Hematopoietic multipotent progenitor cell (in vitro differentiated cells): ENCODE results near the gene LRRC49. TPM values are rescaled to one million over a fixed set of nuclear protein-coding genes. Genes with fewer than 3 reads are reported as not detected.
"Not testable (repeated sequence)": the region's sequence is repeated elsewhere in the genome, so short reads cannot be mapped to it uniquely, and the experiment has no call there.

Experiments used
- DNase-seq, 3 donors: peaks; one replicate each; pipeline ENCODE4 v3.0.0-alpha.2; 2011 to 2015; ENCODE audit warnings: low read depth in 2 of 3, low spot score in 2 of 3
- total RNA-seq: library from RNA; depleted of rRNA; stranded (reverse); fragments of >200 nt; gene quantifications from one replicate; pipeline ENCODE4 v1.2.3, GENCODE V29; 2012

The LRRC49 gene
- total RNA-seq, 1 donor: 1.6 TPM

- DNase-seq: no peak
Observed at GRCh38 chr15:70920981-70921696, 28.5 kb downstream of the LRRC49 start.

- DNase-seq: no peak
Observed at GRCh38 chr15:70922119-70922518, 29.5 kb downstream of the LRRC49 start.

GRCh38 chr15:70923311-70924080, 30.9 kb downstream of the LRRC49 start:
- no peak for DNase-seq

- not testable (repeated sequence) for DNase-seq
Observed at GRCh38 chr15:70926914-70927313, 34.3 kb downstream of the LRRC49 start.

GRCh38 chr15:70931821-70932220, 39.2 kb downstream of the LRRC49 start:
- DNase-seq: no peak

- no peak for DNase-seq
Observed at GRCh38 chr15:70932397-70932796, 39.8 kb downstream of the LRRC49 start.

GRCh38 chr15:70933411-70933810, 40.8 kb downstream of the LRRC49 start:
- DNase-seq: no peak

- no peak for DNase-seq
Observed at GRCh38 chr15:70935631-70936030, 43.0 kb downstream of the LRRC49 start.

- no peak for DNase-seq
Observed at GRCh38 chr15:70936326-70936725, 43.7 kb downstream of the LRRC49 start.

- DNase-seq: not testable (repeated sequence)
Observed at GRCh38 chr15:70943285-70943684, 50.7 kb downstream of the LRRC49 start.

- no peak for DNase-seq
Observed at GRCh38 chr15:70947351-70948335, 55.0 kb downstream of the LRRC49 start.

- no peak for DNase-seq
Observed at GRCh38 chr15:70950953-70951352, 58.3 kb downstream of the LRRC49 start.

- no peak for DNase-seq
Observed at GRCh38 chr15:70954171-70954570, 61.5 kb downstream of the LRRC49 start.

GRCh38 chr15:70954733-70955132, 62.1 kb downstream of the LRRC49 start:
- DNase-seq: no peak

GRCh38 chr15:70955151-70955550, 62.5 kb downstream of the LRRC49 start:
- DNase-seq: no peak

GRCh38 chr15:70956201-70956995, 63.8 kb downstream of the LRRC49 start:
- DNase-seq: no peak

GRCh38 chr15:70962084-70962483, 69.5 kb downstream of the LRRC49 start:
- DNase-seq: no peak

GRCh38 chr15:70963199-70963598, 70.6 kb downstream of the LRRC49 start:
- DNase-seq: no peak

GRCh38 chr15:70964058-70964457, 71.4 kb downstream of the LRRC49 start:
- no peak for DNase-seq

GRCh38 chr15:70964686-70965085, 72.1 kb downstream of the LRRC49 start:
- DNase-seq: no peak
